Liver (tissue), 9 donors: ENCODE data around the gene HOXB4. TPM values are rescaled to one million over a fixed set of nuclear protein-coding genes. Genes with fewer than 3 reads are reported as not detected.

ENCODE experiments used
- DNase-seq: peaks from one replicate; pipeline ENCODE4 v3.0.0-alpha.2; 2017; ENCODE audit warnings: low spot score
- H3K27ac ChIP-seq, 2 donors: one replicate each; pipeline ENCODE4 v1.7.0; 2013; ENCODE audit warnings: inconsistent platforms in 2 of 2, low read length in 2 of 2, control low read depth in 1 of 2, low read depth in 1 of 2, mild to moderate bottlenecking in 1 of 2
- H3K27me3 ChIP-seq, 4 donors: one replicate each; pipeline versions ENCODE4 v1.6.1 to v1.7.0; 2013; ENCODE audit warnings: low read length in 3 of 4, inconsistent platforms in 1 of 4, mild to moderate bottlenecking in 1 of 4, moderate library complexity in 1 of 4; ENCODE audit not compliant: control insufficient read depth in 4 of 4, insufficient read depth in 4 of 4
- H3K36me3 ChIP-seq, 4 donors: one replicate each; pipeline versions ENCODE4 v1.6.1 to v1.7.0; 2013; ENCODE audit warnings: low read length in 3 of 4, mild to moderate bottlenecking in 3 of 4, low read depth in 1 of 4, moderate library complexity in 1 of 4; ENCODE audit not compliant: control insufficient read depth in 4 of 4, insufficient read depth in 3 of 4
- H3K4me1 ChIP-seq, 4 donors: one replicate each; pipeline versions ENCODE4 v1.6.1 to v1.7.0; 2013; ENCODE audit warnings: low read length in 3 of 4, mild to moderate bottlenecking in 3 of 4, moderate library complexity in 1 of 4; ENCODE audit not compliant: control insufficient read depth in 4 of 4, insufficient read depth in 4 of 4
- H3K4me3 ChIP-seq, 3 donors: one replicate each; pipeline versions ENCODE4 v1.6.1 to v1.7.0; 2013; ENCODE audit warnings: low read length in 3 of 3, control low read depth in 1 of 3, low read depth in 1 of 3, mild to moderate bottlenecking in 1 of 3
- H3K9ac ChIP-seq, 2 donors: one replicate each; pipeline ENCODE4 v1.7.0; 2013; ENCODE audit warnings: low read length in 2 of 2, mild to moderate bottlenecking in 2 of 2, moderate library complexity in 2 of 2, control low read depth in 1 of 2, low read depth in 1 of 2
- H3K9me3 ChIP-seq, 4 donors: one replicate each; pipeline versions ENCODE4 v1.6.1 to v1.7.0; 2013; ENCODE audit warnings: low read length in 3 of 4; ENCODE audit not compliant: control insufficient read depth in 4 of 4
- EGR1 ChIP-seq, 2 donors: IDR thresholded peaks; 2 replicates each; pipeline ENCODE4 v1.6.1; 2016 to 2018; ENCODE audit warnings: antibody characterized with exemption in 2 of 2, low read depth in 2 of 2
- FOXA1 ChIP-seq: IDR thresholded peaks from 2 replicates; pipeline ENCODE4 v1.6.1; 2016; ENCODE audit warnings: antibody characterized with exemption
- FOXA2 ChIP-seq: IDR thresholded peaks from 2 replicates; pipeline ENCODE4 v1.6.1; 2016; ENCODE audit warnings: antibody characterized with exemption
- HNF4A ChIP-seq, 2 donors: conservative IDR thresholded peaks; 2 replicates each; pipeline ENCODE4 v1.6.1; 2016; ENCODE audit warnings: antibody characterized with exemption in 2 of 2, mild to moderate bottlenecking in 2 of 2
- HNF4G ChIP-seq: IDR thresholded peaks from 2 replicates; pipeline ENCODE4 v1.6.1; 2016; ENCODE audit warnings: antibody characterized with exemption
- JUND ChIP-seq, 2 donors: IDR thresholded peaks; 2 replicates each; pipeline ENCODE4 v1.6.1; 2016; ENCODE audit warnings: antibody characterized with exemption in 2 of 2
- NR2F2 ChIP-seq: IDR thresholded peaks from 2 replicates; pipeline ENCODE4 v1.6.1; 2016; ENCODE audit warnings: antibody characterized with exemption
- RAD21 ChIP-seq, 2 donors: IDR thresholded peaks; 2 replicates each; pipeline ENCODE4 v1.6.1; 2016; ENCODE audit warnings: antibody characterized with exemption in 2 of 2, mild to moderate bottlenecking in 2 of 2
- REST ChIP-seq: IDR thresholded peaks from 2 replicates; pipeline ENCODE4 v1.6.1; 2016; ENCODE audit warnings: antibody characterized with exemption, mild to moderate bottlenecking
- RXRA ChIP-seq, 2 donors: IDR thresholded peaks; 2 replicates each; pipeline ENCODE4 v1.6.1; 2017 to 2018; ENCODE audit warnings: antibody characterized with exemption in 2 of 2, mild to moderate bottlenecking in 1 of 2
- SP1 ChIP-seq: IDR thresholded peaks from 2 replicates; pipeline ENCODE4 v1.6.1; 2018; ENCODE audit warnings: antibody characterized with exemption, mild to moderate bottlenecking
- TAF1 ChIP-seq: conservative IDR thresholded peaks from 2 replicates; pipeline ENCODE4 v1.6.1; 2016; ENCODE audit warnings: antibody characterized with exemption, mild to moderate bottlenecking
- ZBTB33 ChIP-seq: IDR thresholded peaks from 2 replicates; pipeline ENCODE4 v1.6.1; 2016; ENCODE audit warnings: antibody characterized with exemption
- WGBS: extraction: QIAGEN DNeasy Blood & Tissue Kit; methylation state at CpG from one replicate; pipeline ENCODE4 v1.1.7; 2013; 5-methylcytosine and 5-hydroxymethylcytosine counted together
- polyA plus RNA-seq, 2 donors: library from polyadenylated mRNA; stranded (reverse) in 1 of 2; unstranded in 1 of 2; fragments of 200-250 nt in 1 of 2; fragments of >200 nt in 1 of 2; fragmentation: Nextera tagmentation in 1 of 2; extraction: Ambion mirVana in 1 of 2; gene quantifications; one replicate each; pipeline versions ENCODE4 v1.2.1 to v1.2.3, GENCODE V29; 2013 to 2015
- total RNA-seq, 2 donors: library from RNA; depleted of rRNA; stranded (reverse); fragments of >200 nt; gene quantifications; one replicate each; pipeline ENCODE4 v1.2.3, GENCODE V29; 2014
- TF ChIP-seq, protein P1 (sequence below): fragments of 150-350 bp; IDR thresholded peaks from 2 replicates; pipeline ENCODE4 v1.5.1; 2017; ENCODE audit warnings: improper control_type of control experiment, low read depth, low read length; ENCODE audit not compliant: missing input control
- TF ChIP-seq, protein P2 (sequence below): IDR thresholded peaks from 2 replicates; pipeline ENCODE4 v1.6.1; 2016; ENCODE audit warnings: antibody characterized with exemption
- donor health status: healthy.
- donor health status: healthy.
- donor health status: healthy.
- donor health status: healthy.
- donor health status: healthy.

HOXB4 gene
- total and polyA plus RNA-seq, 4 donors, result 0.19 to 0.75 (median 0.50) TPM

DNA sequence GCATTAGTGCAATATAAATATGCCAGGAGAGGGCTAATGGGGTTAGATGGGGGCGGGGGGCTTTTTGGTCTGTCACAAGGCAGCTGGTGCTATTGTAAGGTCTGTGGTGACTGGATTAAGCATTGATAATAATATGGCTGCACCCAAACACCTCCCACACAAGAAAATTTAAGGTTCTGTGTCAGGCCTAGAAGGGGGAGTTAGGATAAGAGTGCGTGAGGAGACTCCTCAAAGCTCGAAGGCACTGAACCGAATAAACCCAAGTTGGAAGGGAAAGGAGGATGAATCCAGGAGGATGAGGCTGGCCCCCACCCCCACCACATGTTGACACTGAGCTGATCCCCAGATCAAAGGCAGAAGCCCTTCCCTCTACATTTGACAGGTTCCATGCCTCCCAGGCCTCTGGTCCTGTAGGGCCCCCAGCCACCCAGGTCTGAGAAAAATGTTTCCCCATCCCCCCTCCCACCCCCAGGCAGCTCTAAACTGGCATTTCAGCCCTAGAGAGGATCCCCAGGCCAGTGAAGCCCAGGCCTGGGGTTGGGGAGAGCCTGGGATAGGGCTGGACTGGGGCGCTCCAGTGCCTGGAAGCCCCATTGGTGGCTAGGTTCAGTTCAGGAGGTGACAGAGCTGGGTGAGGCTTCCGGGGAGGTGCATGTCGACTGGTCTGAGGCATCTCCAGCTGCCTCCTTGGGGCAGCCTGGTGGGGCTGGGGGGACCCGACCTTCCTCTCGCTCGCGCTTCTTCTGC, 49.0 kb downstream of the HOXB4 start:
- DNase-seq, result no peak
- no peaks in the 10 kb centered on the region for H3K4me1 ChIP-seq
- WGBS, result 78% methylated on average over 11 of the region's 11 CpGs
- no peaks in the 10 kb centered on the region for H3K9me3 ChIP-seq
- no peak overlapping the region for H3K27ac ChIP-seq
- no peak overlapping the region for H3K9ac ChIP-seq
- H3K4me3 ChIP-seq, result no peak overlapping the region
- no peaks in the 10 kb centered on the region for H3K36me3 ChIP-seq
- TF ChIP-seq JUND (IDR thresholded peaks at IDR 0.05), result no peak
- TF ChIP-seq, protein P1, sequence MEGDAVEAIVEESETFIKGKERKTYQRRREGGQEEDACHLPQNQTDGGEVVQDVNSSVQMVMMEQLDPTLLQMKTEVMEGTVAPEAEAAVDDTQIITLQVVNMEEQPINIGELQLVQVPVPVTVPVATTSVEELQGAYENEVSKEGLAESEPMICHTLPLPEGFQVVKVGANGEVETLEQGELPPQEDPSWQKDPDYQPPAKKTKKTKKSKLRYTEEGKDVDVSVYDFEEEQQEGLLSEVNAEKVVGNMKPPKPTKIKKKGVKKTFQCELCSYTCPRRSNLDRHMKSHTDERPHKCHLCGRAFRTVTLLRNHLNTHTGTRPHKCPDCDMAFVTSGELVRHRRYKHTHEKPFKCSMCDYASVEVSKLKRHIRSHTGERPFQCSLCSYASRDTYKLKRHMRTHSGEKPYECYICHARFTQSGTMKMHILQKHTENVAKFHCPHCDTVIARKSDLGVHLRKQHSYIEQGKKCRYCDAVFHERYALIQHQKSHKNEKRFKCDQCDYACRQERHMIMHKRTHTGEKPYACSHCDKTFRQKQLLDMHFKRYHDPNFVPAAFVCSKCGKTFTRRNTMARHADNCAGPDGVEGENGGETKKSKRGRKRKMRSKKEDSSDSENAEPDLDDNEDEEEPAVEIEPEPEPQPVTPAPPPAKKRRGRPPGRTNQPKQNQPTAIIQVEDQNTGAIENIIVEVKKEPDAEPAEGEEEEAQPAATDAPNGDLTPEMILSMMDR, result no peak
- no peak for TF ChIP-seq TAF1
- no peak for TF ChIP-seq RXRA (IDR thresholded peaks at IDR 0.05)
- TF ChIP-seq FOXA2, result no peak
- no peak for TF ChIP-seq HNF4G
- TF ChIP-seq EGR1 (IDR thresholded peaks at IDR 0.05; ENCODE audit: low read depth in 2 of 2), result no peak
- TF ChIP-seq HNF4A (conservative IDR thresholded peaks at IDR 0.05), result no peak
- TF ChIP-seq, protein P2, sequence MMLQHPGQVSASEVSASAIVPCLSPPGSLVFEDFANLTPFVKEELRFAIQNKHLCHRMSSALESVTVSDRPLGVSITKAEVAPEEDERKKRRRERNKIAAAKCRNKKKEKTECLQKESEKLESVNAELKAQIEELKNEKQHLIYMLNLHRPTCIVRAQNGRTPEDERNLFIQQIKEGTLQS, result no peak
- TF ChIP-seq ZBTB33, result no peak
- no peak for TF ChIP-seq REST
- TF ChIP-seq NR2F2, result no peak
- TF ChIP-seq FOXA1, result no peak
- TF ChIP-seq RAD21 (IDR thresholded peaks at IDR 0.05), result no peak
- TF ChIP-seq SP1, result no peak
- H3K27me3 ChIP-seq, result peaks cover 0 to 15% (median 4%) of the 10 kb centered on the region in 4 donors
